ENCODE results near the gene D2HGDH. TPM values are rescaled to one million over a fixed set of nuclear protein-coding genes. Genes with fewer than 3 reads are reported as not detected.
"Not testable (repeated sequence)": the region's sequence is repeated elsewhere in the genome, so short reads cannot be mapped to it uniquely, and the experiment has no call there.

Gene D2HGDH
- total RNA-seq, 2 donors from 2014 or later: 24.0 to 25.8 TPM

DNA sequence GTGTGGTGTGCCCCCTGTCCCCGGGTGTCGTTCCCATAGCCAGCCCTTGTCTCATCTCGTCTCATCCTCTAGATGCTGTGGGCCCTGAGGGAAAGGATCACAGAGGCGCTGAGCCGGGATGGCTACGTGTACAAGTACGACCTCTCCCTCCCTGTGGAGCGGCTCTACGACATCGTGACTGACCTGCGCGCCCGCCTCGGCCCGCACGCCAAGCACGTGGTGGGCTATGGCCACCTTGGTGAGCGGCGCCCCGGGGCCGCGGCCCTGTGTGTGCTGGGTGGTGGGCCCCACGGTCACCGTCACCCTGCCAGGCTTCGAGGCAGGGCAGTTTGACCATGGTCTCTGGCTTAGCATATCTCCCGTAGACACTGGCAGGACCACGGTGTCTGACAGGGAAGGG is 21.3 kb downstream of the D2HGDH start:
- H3K36me3 Mint-ChIP-seq (ENCODE audit: insufficient read depth in 2 of 2): peaks cover 7 to 11% of the 10 kb centered on the region in 2 donors
- H3K27me3 Mint-ChIP-seq (ENCODE audit: low read depth): no peaks in the 10 kb centered on the region
- no peak overlapping the region for H3K27ac Mint-ChIP-seq
- H3K9me3 Mint-ChIP-seq: peaks cover under 1 to 1% of the 10 kb centered on the region in 2 donors
- H3K4me3 Mint-ChIP-seq: no peak overlapping the region
- DNase-seq: no peak
- H3K4me1 Mint-ChIP-seq (ENCODE audit: low read depth): peaks cover 7% of the 10 kb centered on the region
- no peak for ATAC-seq (replicated peaks in 1 of 2)

DNA sequence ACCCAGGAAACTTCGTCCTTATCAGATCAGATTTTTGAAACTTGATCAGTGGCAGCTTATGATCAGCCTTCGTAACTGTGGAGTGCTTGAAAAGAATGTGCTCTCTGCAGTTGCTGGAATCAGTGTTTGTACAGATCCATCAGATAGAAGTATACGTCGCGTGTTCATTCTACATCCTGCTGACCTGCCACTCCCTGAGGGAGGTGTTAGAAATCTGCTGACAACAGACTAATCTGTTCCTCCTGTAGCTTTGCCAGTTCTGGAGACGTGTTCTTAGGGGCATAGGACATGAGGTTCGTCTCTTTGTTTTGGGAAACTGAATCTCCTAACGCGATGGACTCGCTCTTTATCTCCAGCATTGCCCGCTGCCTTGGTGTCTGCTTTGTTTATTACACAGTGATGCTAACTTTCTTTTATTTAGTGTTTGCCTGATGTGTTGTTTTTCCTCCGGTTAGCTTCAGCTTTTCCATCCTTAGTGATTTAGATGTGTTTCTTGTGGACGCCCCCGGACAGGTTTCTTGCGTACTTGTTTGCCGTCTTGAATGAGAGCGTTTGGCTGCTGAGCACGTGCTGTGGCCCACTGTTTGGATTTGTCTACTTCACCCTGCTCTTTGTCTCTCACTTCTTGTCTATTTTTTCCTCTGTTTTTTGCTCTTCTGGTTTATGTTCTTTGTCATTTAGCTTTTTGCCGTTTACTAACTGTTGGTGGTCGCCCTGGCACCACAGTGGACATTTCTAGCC is 24.8 kb downstream of the D2HGDH start:
- no peak overlapping the region for H3K27ac Mint-ChIP-seq

GRCh38 chr2:241759893-241760292 is 25.5 kb downstream of the D2HGDH start:
- not testable (repeated sequence) for H3K27me3 Mint-ChIP-seq (ENCODE audit: low read depth); H3K27ac Mint-ChIP-seq

More for the DNA sequence above, 24.8 kb downstream of the D2HGDH start:
- Mint-ChIP-seq H3K4me1 (ENCODE audit: low read depth) (peaks cover 18% of the 10 kb centered on the region), H3K27me3 (ENCODE audit: low read depth) (no peaks in the 10 kb centered on the region), H3K36me3 (ENCODE audit: insufficient read depth in 2 of 2) (peaks cover 9 to 12% of the 10 kb centered on the region in 2 donors), H3K9me3 (peaks cover 2 to 3% of the 10 kb centered on the region in 2 donors), H3K4me3 (no peak overlapping the region)
- no peak for DNase-seq
- ATAC-seq (replicated peaks in 1 of 2): no peak

GRCh38 chr2:241760301-241760771 is 25.9 kb downstream of the D2HGDH start:
- Mint-ChIP-seq H3K36me3 (ENCODE audit: insufficient read depth in 2 of 2) (peaks cover 9 to 12% of the 10 kb centered on the region in 2 donors), H3K27ac (no peak overlapping the region), H3K27me3 (ENCODE audit: low read depth) (no peaks in the 10 kb centered on the region), H3K4me3 (no peak overlapping the region), H3K4me1 (ENCODE audit: low read depth) (peaks cover 18% of the 10 kb centered on the region), H3K9me3 (peaks cover 2 to 3% of the 10 kb centered on the region in 2 donors)
- no peak for ATAC-seq (replicated peaks in 1 of 2)
- no peak for DNase-seq

More at GRCh38 chr2:241759893-241760292, 25.5 kb downstream of the D2HGDH start:
- not testable (repeated sequence) for DNase-seq; H3K4me3 Mint-ChIP-seq; H3K9me3 Mint-ChIP-seq; ATAC-seq (replicated peaks in 1 of 2)
- peaks cover 9 to 12% of the 10 kb centered on the region in 2 donors for H3K36me3 Mint-ChIP-seq (ENCODE audit: insufficient read depth in 2 of 2)
- peaks cover 18% of the 10 kb centered on the region for H3K4me1 Mint-ChIP-seq (ENCODE audit: low read depth)

DNA sequence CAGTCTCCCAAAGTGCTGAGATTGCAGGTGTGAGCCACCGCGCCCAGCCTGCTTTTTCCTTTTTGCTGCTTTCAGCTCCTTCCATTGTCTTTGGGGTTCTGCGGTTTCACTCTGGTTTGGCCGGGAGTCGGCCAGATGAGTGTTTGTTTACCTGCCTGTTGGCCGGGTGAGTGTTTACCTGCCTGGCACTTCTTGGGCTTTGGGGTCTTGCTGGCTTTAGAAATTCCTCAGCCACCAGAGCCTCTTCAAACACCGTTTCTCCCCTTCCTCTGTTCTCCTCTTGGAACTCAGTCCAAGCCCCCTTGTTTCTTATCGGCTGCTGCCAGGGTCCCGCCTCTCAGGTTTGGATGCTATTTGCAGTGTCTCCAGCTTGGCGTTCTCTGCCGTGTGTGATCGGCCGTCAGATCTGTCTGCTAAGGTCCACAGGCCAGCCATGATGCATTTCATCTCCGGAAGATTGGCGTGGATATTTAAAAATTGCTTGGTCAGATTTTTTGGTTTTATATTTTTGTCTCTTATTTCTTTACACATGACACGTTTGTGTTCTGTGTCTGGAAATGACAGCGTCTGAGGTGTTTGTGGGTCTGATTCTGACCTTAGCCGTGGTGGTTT is 28.0 kb downstream of the D2HGDH start:
- H3K9me3 Mint-ChIP-seq: peaks cover 2 to 3% of the 10 kb centered on the region in 2 donors
- H3K4me1 Mint-ChIP-seq (ENCODE audit: low read depth): peaks cover 18% of the 10 kb centered on the region
- peak in 1 of 2 donors; percentile 72 for ATAC-seq (replicated peaks in 1 of 2)
- peak overlapping the region; percentile 25 for H3K27ac Mint-ChIP-seq
- H3K4me3 Mint-ChIP-seq: peak overlapping the region; percentile 20 to 80
- DNase-seq: no peak
- H3K27me3 Mint-ChIP-seq (ENCODE audit: low read depth): no peaks in the 10 kb centered on the region
- H3K36me3 Mint-ChIP-seq (ENCODE audit: insufficient read depth in 2 of 2): peaks cover 9 to 12% of the 10 kb centered on the region in 2 donors

DNA sequence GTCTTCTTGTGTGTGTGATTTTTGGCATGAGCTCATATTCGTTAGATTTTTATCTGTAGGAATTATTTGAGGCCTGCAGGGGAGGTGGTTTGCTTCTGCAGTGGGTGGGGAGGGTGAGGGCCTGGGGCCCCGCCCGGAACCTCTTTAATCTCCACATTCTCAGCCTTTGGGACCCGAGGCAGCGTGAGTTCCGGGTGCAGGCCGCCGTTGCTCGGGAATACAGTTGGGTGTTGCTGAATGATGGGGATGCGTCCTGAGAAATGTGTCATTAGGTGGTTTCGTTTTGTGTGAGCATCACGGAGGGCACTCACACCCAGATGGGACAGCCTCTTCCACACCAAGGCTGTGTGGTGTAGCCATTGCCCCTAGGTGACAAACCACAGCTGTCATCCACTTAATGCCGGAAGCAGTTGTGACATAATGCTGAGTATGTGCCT is 28.5 kb downstream of the D2HGDH start:
- Mint-ChIP-seq H3K4me3 (peak overlapping the region in 1 of 2 donors; percentile 80), H3K27ac (peak overlapping the region; percentile 25), H3K36me3 (ENCODE audit: insufficient read depth in 2 of 2) (peaks cover 9 to 12% of the 10 kb centered on the region in 2 donors), H3K9me3 (peaks cover 2 to 3% of the 10 kb centered on the region in 2 donors), H3K4me1 (ENCODE audit: low read depth) (peaks cover 18% of the 10 kb centered on the region), H3K27me3 (ENCODE audit: low read depth) (no peaks in the 10 kb centered on the region)
- DNase-seq (peak; percentile 44 to 67), ATAC-seq (replicated peaks in 1 of 2) (peak; percentile 78 to 86)

- Mint-ChIP-seq H3K27ac (peak overlapping the region; percentile 38), H3K4me3 (peak overlapping the region in 1 of 2 donors; percentile 80), H3K4me1 (ENCODE audit: low read depth) (peaks cover 18% of the 10 kb centered on the region), H3K27me3 (ENCODE audit: low read depth) (no peaks in the 10 kb centered on the region), H3K36me3 (ENCODE audit: insufficient read depth in 2 of 2) (peaks cover 10 to 12% of the 10 kb centered on the region in 2 donors), H3K9me3 (peaks cover 2 to 3% of the 10 kb centered on the region in 2 donors)
- no peak for DNase-seq
- ATAC-seq (replicated peaks in 1 of 2): peak in 1 of 2 donors; percentile 18
Observed at GRCh38 chr2:241763551-241764274, 29.3 kb downstream of the D2HGDH start.

DNA sequence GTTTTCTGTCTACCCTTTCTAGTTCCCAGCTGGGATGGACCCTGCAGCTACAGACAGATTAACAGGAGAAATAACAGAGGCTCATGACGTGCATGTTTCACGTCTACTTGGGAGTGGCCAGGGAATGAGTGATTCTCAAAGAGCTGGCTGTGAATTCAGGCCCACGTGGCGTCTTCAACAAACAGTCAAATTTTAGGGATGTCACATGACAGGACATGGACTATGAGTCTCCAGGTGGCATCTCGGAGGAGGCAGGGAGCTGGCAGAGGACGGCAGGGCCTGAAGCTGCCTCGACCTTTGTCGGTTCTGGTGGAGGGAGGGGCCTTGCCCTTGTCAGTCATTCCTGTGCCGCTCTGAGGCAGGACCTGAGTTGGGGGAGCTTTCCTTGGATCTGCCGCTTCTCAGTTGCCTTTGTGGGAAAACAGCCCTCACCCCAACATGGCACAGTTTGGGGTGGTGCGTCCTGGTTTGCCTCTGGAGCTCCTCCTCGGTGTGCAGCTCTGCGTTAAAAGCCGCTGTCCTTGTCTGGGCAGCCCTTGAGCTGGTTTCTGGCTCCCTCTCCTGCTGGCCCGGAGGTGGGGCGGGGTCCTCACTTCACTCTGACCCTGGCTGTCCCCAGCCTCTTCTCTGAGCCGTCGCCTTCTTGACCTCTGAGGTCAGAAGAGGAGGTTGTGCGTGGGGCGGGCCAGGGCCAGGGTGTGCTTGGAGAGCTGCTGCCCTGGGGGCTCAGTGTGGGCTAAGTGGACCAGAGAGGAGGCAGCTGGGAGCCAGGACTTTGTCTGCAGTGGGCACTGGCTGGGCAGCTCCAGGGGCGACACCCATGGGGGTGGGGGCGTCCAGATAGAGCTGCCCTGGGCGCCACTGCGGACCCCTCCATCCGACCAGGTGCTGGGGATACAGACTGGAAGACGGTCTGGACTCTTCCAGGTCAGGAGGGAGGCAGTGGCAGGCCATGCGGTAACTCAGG is 30.1 kb downstream of the D2HGDH start:
- no peak for ATAC-seq (replicated peaks in 1 of 2)
- Mint-ChIP-seq H3K36me3 (ENCODE audit: insufficient read depth in 2 of 2) (peaks cover 6 to 7% of the 10 kb centered on the region in 2 donors), H3K27ac (peak overlapping the region; percentile 38), H3K9me3 (peaks cover 2 to 3% of the 10 kb centered on the region in 2 donors), H3K4me3 (no peak overlapping the region), H3K4me1 (ENCODE audit: low read depth) (peaks cover 13% of the 10 kb centered on the region), H3K27me3 (ENCODE audit: low read depth) (no peaks in the 10 kb centered on the region)
- no peak for DNase-seq

DNA sequence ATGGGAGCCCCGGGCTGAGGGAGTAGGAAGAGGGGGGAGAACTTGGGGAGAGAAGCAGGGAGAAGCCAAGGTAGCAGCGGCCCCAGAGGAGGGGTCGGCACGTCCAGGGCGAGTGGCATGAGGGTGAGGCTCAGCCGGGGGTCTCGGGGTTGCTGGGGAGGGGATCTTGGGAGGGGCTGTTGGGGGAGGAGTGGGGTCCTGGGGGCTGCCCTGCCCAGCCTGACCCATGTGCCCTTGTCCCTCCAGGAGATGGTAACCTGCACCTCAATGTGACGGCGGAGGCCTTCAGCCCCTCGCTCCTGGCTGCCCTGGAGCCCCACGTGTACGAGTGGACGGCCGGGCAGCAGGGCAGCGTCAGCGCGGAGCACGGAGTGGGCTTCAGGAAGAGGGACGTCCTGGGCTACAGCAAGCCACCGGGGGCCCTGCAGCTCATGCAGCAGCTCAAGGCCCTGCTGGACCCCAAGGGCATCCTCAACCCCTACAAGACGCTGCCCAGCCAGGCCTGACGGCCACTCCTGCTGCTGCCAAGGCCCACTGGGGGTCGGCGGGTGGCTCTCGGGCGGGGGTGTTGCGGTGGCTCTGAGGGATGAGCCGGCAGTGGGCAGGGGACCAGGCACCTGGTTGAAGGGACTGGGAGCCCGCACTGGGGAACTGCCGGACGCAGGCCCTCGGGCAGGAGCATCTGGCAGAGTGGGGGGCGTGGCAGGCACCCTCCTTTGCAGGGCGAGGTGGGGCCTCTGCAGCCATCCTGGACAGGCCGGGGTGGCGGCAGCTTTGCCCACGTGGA is 33.2 kb downstream of the D2HGDH start:
- ATAC-seq (replicated peaks in 1 of 2) (no peak), DNase-seq (no peak)
- Mint-ChIP-seq H3K36me3 (ENCODE audit: insufficient read depth in 2 of 2) (peaks cover 0 to 1% of the 10 kb centered on the region in 2 donors), H3K4me1 (ENCODE audit: low read depth) (peaks cover 15% of the 10 kb centered on the region), H3K9me3 (no peaks in the 10 kb centered on the region), H3K4me3 (no peak overlapping the region), H3K27me3 (ENCODE audit: low read depth) (no peaks in the 10 kb centered on the region), H3K27ac (no peak overlapping the region)

GRCh38 chr2:241768251-241768711 is 33.9 kb downstream of the D2HGDH start:
- H3K9me3 Mint-ChIP-seq: no peaks in the 10 kb centered on the region
- no peak overlapping the region for H3K4me3 Mint-ChIP-seq
- no peak overlapping the region for H3K27ac Mint-ChIP-seq
- ATAC-seq (replicated peaks in 1 of 2) (no peak), DNase-seq (no peak)
- H3K36me3 Mint-ChIP-seq (ENCODE audit: insufficient read depth in 2 of 2): peaks cover 0 to 1% of the 10 kb centered on the region in 2 donors
- peaks cover 13% of the 10 kb centered on the region for H3K4me1 Mint-ChIP-seq (ENCODE audit: low read depth)
- no peaks in the 10 kb centered on the region for H3K27me3 Mint-ChIP-seq (ENCODE audit: low read depth)

GRCh38 chr2:241768850-241769249 is 34.4 kb downstream of the D2HGDH start:
- Mint-ChIP-seq H3K36me3 (ENCODE audit: insufficient read depth in 2 of 2) (peaks cover 0 to 1% of the 10 kb centered on the region in 2 donors), H3K4me1 (ENCODE audit: low read depth) (peaks cover 13% of the 10 kb centered on the region), H3K4me3 (no peak overlapping the region), H3K9me3 (no peaks in the 10 kb centered on the region), H3K27ac (no peak overlapping the region), H3K27me3 (ENCODE audit: low read depth) (no peaks in the 10 kb centered on the region)
- DNase-seq (no peak), ATAC-seq (replicated peaks in 1 of 2) (no peak)

Measured in activated T-cell treated with anti-CD3 and anti-CD28 coated beads, Interleukin-2, amount 50 U/mL, for 72 hours (primary cell).